ENCODE results near the gene ZNF280B.
A peak's percentile ranks its signal among the peaks of the same experiment; 100 is the strongest.

ZNF280B gene

GRCh38 chr22:22508274-22509176 lies at the start of gene ZNF280B:
Gene ZNF280B (minus strand): TSS chr22:22508742. CDS start chr22:22489398, 19,344 bp downstream.
- peak; percentile 84 to 85 for DNase-seq

GRCh38 chr22:22556995-22557925 lies 48.7 kb upstream of the ZNF280B start:
- no peak for DNase-seq

GRCh38 chr22:22556578-22556977 lies 48.0 kb upstream of the ZNF280B start:
- no peak for DNase-seq

GRCh38 chr22:22555596-22555995 lies 47.1 kb upstream of the ZNF280B start:
- DNase-seq = no peak

GRCh38 chr22:22554587-22555284 lies 46.2 kb upstream of the ZNF280B start:
- DNase-seq = no peak

- DNase-seq = no peak
Measured at GRCh38 chr22:22553735-22554586, 45.4 kb upstream of the ZNF280B start.

- DNase-seq = no peak
Measured at GRCh38 chr22:22553141-22553540, 44.6 kb upstream of the ZNF280B start.

- DNase-seq = no peak
Measured at GRCh38 chr22:22552630-22553029, 44.1 kb upstream of the ZNF280B start.

GRCh38 chr22:22550789-22551434 lies 42.4 kb upstream of the ZNF280B start:
- no peak for DNase-seq

GRCh38 chr22:22548910-22549309 lies 40.4 kb upstream of the ZNF280B start:
- DNase-seq = no peak

GRCh38 chr22:22548317-22548716 lies 39.8 kb upstream of the ZNF280B start:
- no peak for DNase-seq

GRCh38 chr22:22547692-22548300 lies 39.3 kb upstream of the ZNF280B start:
- DNase-seq = no peak

- no peak for DNase-seq
Measured at GRCh38 chr22:22547226-22547625, 38.7 kb upstream of the ZNF280B start.

- no peak for DNase-seq
Measured at GRCh38 chr22:22546490-22546889, 37.9 kb upstream of the ZNF280B start.

- DNase-seq = no peak
Measured at GRCh38 chr22:22545084-22545483, 36.5 kb upstream of the ZNF280B start.

GRCh38 chr22:22538226-22538989 lies 29.9 kb upstream of the ZNF280B start:
- no peak for DNase-seq

GRCh38 chr22:22536916-22537315 lies 28.4 kb upstream of the ZNF280B start:
- DNase-seq = no peak

GRCh38 chr22:22536515-22536914 lies 28.0 kb upstream of the ZNF280B start:
- no peak for DNase-seq

- no peak for DNase-seq
Measured at GRCh38 chr22:22535662-22536061, 27.1 kb upstream of the ZNF280B start.

Measured in CD4-positive, alpha-beta T cell treated with Interleukin-1 beta for 1 hour (primary cell).